Left colon (tissue), 2 donors: Measurements from ENCODE around the gene IFI35. TPM values are rescaled to one million over a fixed set of nuclear protein-coding genes. Genes with fewer than 3 reads are reported as not detected.
"Not testable (repeated sequence)": the region's sequence is repeated elsewhere in the genome, so short reads cannot be mapped to it uniquely, and the experiment has no call there.

ENCODE experiments used
- ATAC-seq: fragments of 200-7000 bp; cut with Tn5 transposase; one replicate; pipeline ENCODE4 v1.9.1; 2020; ENCODE audit warnings: mild to moderate bottlenecking, moderate library complexity
- DNase-seq, 2 donors: peaks; one replicate each; pipeline ENCODE4 v3.0.0-alpha.2; 2020
- intact Hi-C, 2 donors: fragments of 100-400 bp; cut with DNase I in 1 of 2; cut with micrococcal nuclease in 1 of 2; formaldehyde crosslinking; loops; one replicate each; pipeline versions ENCODE4 v1.11.2 to v1.14.0; 2022; cut with DNase I, micrococcal nuclease
- total RNA-seq, 2 donors: library from RNA; stranded (reverse); fragmentation: NEBNext Ultra II Directional; extraction: Animal tissue kit (Norgen Biotek cat#: 25700); gene quantifications; one replicate each; pipeline ENCODE4 v1.2.1, GENCODE V29; 2021
- donor health status: DM: no; HTN: no; CAD: no.
- donor health status: DM: yes; HTN: yes; CAD: no.

Gene IFI35
- total RNA-seq, 2 donors from 2014 or later = 33.6 to 51.6 TPM

DNA sequence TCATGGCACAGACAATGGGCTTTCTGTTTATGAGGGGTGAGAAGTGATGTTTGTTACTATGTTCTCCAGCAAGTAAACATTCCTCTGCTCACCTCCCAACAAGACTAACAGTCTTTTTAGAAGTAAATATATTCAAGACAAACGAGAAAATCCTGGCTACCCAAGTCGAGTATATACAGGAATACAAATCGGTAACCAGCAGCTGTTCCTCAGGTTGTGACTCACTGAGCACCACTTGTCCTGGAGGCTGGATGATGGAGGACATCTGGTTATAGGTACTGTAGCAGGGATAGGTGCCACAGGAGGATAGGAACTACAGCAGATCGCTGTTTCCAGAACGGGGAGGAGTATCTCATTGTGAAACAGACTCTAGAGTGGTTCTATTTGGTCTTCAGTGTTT, 13.7 kb upstream of the IFI35 start:
- DNase-seq (no peak), ATAC-seq (no peak)
- intact Hi-C loops = no loop called here

DNA sequence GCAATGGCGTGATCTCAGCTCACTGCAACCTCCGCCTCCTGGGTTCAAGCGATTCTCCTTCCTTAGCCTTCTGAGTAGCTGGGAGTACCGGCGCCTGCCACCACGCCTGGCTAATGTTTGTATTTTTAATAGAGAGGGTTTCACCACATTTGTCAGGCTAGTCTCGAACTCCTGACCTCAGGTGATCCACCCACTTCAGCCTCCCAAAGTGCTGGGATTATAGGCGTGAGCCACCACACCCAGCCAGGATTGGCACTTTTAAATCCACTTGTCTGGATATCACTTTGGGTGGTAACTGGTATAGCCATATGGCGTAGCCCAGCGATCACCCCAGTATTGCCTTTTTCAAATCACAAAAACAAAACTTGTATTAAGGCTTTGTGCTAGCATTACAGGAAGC, 12.7 kb upstream of the IFI35 start:
- intact Hi-C loops, DNase-seq, ATAC-seq: not testable (repeated sequence)

GRCh38 chr17:42997390-42997983, 9.1 kb upstream of the IFI35 start:
- ATAC-seq = no peak
- intact Hi-C loops = no loop called here
- DNase-seq = no peak

DNA sequence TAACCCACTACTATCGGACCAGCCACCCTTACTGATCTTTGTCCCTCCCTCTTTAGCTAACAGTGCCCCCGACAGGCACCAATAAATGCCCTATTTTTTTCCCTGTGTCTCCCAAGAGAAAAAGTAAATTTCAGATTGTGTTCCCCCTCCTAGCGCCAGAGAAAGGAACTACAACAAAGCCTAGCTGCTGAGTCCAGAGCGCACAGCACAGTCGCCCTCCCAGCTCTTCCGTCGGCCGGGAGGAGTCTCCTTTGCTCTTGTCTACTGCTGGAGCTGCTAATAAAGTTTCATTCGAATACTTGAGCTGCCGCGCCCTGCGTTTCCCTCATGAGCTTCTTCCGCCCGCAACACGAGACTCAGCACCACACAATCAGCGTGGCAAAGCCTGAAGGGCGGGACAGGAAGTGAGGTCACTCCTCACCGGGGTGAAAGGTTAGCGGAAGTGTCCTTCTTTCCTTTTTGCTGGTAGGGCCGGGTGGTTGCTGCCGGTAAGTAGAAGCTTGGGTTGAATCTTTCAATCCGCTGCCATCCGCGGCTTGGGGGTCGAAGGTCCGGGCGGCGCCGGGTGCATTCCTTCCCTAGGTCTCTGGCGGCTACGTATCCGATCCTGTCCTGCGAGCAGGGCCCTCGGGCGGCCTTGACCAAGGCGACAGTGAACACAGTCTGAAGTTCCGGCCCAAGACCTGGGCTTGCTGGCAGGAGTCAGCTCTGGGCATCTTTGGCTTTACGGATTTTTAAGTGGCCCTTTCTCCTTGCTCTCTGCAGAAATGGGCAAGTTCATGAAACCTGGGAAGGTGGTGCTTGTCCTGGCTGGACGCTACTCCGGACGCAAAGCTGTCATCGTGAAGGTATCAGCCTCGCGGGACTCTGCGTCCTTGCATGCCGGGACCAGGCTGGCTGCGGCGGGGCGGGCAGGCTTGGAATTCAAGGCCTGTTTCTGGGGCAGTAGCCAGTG, 8.3 kb upstream of the IFI35 start, which contains the start of gene RPL27:
RPL27 (plus strand) TSS at position 436 of the 955 bp plus-strand sequence; CDS start at position 768, 332 bp downstream.
- peak; percentile 97 to 99 for DNase-seq
- intact Hi-C loops = no loop called here
- ATAC-seq = peak; percentile 94

DNA sequence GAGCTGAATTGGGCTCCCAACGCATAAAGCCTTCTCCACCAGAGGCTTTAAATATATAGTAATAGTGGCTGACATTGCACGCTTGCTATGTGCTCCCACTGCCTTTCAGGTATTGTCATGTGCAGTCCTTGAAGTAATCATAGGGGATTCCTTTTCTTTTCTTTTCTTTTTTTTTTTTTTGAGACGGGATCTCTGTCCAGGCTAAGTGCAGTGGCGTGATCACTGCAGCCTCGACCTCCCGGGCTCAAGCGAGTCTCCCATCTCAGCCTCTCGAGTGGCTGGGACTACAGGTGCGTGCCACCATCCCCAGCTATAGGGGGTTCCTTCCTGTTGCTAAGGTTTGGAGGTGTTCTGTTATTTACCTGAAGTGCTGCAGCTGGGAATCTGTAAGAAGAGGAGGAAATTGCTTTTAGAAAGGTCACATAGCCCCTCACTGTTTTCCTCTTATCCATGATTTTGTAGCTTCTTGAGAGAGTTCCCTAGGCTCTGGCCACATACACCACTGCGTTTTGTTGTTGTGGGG, 7.5 kb upstream of the IFI35 start:
- ATAC-seq (no peak), DNase-seq (no peak)
- intact Hi-C loops = no loop called here

DNA sequence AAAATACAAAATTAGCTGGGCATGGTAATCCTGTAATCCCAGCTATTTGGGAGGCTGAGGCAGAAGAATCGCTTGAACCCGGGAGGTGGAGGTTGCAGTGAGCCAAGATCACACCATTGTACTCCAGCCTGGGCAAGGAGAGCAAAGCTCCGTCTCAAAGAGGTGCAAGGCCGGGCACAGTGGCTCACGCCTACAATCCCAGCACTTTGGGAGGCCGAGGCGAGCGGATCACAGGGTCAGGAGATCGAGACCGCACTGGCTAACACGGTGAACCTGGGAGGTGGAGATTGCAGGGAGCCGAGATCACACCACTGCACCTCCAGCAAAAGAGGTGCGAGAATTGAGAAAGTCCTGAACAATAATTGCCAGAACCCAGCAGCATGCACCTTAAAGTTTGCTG, 5.7 kb upstream of the IFI35 start:
- ATAC-seq, DNase-seq, intact Hi-C loops: not testable (repeated sequence)

GRCh38 chr17:43003542-43004172, 2.9 kb upstream of the IFI35 start:
- intact Hi-C loops = no loop called here
- ATAC-seq (no peak), DNase-seq (no peak)

DNA sequence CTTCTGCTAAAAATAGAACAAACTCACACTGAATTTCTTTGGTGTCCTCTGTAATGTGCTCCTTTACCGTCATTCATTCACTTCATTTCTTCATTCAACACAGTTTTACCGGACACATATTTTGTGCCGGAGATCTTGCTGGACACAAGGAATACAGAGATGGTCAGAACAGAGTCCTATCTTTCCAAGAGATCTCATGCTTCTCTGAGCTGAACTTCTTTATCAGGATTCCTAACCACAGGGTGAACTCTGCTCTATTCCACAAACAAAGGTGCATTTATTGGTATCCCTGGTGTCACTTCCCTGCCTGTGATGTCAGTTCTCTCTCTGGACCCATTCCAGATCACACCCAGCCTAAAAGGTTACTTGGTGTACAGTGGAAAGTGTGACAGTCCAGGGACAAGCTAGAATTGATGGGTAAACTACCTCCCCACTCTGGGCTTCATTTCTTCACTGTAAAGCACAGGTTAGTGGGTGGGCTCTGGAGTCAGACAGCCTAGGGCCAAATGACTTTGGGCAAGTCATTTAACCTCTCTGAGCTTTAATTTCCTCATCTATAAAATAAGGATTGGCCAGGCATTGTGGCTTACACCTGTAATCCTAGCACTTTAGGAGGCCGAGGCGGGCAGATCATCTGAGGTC, 4.2 kb downstream of the IFI35 start:
- ATAC-seq (peak; percentile 84), DNase-seq (peak; percentile 54 to 78)
- intact Hi-C loops = no loop called here

- no peak for ATAC-seq
- DNase-seq = peak in 1 of 2 donors; percentile 29
- intact Hi-C loops = no loop called here
These were observed 5.3 kb downstream of the IFI35 start for GRCh38 chr17:43011728-43012472.

DNA sequence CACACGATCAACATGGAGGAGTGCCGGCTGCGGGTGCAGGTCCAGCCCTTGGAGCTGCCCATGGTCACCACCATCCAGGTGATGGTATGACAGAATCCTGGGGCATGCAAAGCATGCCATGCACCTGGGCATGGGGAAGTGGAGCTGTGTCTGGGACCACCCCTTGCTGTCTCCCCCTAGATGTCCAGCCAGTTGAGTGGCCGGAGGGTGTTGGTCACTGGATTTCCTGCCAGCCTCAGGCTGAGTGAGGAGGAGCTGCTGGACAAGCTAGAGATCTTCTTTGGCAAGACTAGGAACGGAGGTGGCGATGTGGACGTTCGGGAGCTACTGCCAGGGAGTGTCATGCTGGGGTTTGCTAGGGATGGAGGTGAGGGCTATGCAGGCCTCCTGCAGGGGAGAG, 6.7 kb downstream of the IFI35 start:
- DNase-seq (no peak), ATAC-seq (no peak)
- intact Hi-C loops = no loop called here

DNA sequence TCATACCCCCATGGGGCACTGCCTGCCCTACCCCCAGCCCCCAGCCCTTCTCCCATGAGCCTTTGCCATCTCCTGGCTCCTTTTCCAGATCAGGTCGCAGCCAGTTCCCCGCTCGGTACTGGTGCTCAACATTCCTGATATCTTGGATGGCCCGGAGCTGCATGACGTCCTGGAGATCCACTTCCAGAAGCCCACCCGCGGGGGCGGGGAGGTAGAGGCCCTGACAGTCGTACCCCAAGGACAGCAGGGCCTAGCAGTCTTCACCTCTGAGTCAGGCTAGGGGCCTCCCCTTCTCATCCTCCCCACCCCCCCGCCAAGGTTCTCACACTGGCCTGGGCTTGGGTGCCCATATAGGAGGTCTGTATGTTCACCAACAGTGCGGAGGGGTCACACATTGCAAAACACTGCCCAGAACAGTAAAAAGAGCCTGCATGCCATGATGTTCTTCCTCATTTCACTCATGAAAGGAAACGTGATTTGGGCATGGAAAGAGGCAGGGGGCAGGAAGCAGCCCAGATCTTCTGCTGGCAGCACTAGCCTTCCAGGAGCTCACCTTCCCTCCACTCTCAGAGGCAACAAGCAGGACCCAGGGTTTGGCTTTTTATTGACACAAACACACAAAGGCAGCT, 7.5 kb downstream of the IFI35 start:
- ATAC-seq (no peak), DNase-seq (peak in 1 of 2 donors; percentile 28)
- intact Hi-C loops = no loop called here

DNA sequence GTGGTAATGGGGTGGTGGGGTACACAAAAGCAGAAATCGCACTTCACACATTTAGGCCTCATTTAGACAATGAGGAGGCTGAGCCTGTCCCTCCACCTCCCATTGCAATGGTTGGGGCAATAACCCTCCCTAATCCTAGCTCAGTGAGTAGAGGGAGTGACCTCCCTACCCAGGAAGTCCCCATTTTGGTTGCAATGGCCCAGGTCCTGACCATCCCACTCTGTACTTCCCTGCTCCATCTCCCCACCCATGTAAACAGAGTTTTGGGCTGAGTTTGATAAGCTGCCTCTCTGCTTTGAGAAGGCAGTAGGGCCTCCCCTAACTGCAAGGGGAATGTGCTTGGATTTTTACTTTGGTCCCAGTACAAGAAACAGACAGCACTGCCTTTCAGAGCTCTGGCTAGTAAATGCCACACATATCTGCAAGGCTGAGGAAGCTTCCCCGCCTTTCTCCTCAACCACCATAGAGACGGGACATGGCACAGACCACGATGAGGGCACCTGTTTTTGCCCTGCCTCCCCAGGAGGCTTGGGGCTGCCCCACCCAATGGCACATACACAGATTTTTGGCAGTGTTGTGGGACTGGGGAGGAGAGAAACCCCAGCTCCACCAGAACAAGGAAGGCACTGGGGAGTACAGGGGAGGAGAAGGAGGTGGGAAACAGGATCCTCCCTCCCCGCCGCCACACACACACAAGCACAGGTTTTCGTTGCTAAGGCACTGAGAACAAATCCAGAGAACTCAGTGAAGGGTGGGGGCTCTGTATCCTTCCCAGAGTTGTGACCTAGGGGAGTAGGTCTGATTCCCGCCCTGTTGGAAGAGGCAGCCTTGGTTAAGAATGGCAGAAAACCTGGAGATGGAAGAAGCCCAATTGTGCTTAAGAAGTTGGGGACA, 8.3 kb downstream of the IFI35 start:
- no peak for ATAC-seq
- no peak for DNase-seq
- intact Hi-C loops = no loop called here

DNA sequence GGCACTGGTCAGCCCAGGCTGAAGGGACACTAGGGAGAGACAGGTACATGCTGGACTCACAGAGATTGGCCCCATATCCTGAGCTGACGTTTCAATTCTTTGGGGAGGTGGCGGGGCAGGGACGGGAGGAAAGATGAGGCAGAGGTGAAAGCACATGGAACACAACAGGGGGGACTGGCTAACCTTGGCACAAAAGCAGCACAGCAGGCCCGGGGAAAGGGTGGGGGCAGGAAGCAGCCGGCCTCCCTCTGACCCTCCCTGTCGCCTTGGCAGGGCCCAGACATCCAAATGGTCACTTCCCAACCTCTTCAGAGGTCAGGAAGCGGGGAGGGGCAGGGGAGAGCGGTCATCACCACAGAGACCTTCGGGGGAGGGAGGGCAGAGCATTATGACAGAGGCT, 9.0 kb downstream of the IFI35 start:
- ATAC-seq = no peak
- intact Hi-C loops = no loop called here
- DNase-seq = no peak

DNA sequence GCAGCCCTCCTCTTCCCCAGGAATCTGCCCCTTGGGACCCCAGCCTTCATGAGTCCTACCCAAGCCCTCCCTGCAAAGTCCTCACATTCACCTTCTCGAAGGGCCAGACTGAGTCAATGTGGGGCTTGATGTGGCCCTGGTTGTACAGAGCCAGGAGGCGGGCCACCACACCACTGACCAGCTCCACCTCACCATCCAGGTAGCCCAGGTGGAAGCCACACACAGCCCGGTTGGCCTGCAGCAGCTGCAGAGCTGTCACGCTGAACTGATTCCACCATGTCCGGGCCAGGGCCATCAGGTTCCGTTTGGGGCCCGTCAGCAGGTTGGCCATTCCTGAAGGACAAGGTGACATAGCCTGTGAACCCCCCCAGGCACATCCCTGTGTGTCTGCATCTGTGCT, 9.6 kb downstream of the IFI35 start:
- intact Hi-C loops = no loop called here
- ATAC-seq = no peak
- DNase-seq = no peak

DNA sequence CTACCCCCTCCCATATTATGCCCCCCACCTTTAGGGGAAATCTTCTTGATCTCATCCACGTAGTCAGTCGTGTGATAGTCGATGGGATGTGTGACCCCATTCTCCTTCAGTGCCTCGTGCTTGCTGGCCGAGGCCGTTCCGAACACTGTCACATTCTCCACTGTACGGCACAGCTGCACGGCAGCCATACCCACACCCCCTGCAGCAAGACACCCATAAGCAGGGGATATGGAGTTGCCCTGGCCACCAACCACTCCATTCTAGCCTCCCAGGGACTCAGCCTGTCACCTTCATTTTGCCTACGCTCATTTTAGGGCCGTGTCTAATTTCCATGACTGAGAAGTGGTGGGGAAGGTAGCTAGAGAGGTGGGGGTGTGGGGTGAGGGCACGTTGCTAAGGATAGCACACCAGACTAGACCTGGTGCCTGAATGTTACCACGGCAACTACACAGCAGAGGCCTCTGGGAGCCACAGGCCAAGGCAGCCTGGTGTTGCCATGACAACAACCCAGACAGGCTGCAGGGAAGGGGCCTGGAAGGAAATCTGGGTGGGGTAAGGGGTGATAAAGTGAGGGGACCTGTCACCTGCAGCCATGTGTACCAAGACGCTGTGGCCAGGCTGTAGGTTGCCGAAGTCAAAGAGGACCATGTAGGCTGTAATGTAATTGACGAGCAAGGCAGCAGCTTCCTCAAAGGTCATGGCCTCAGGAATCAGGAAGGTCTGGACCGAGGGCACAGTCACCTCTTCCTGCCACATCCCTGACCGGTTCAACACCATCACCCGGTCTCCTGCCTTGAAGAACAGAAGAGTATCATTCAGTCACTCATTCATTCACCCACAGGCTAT, 11.6 kb downstream of the IFI35 start:
- no peak for ATAC-seq
- intact Hi-C loops = no loop called here
- no peak for DNase-seq

- ATAC-seq (no peak), DNase-seq (no peak)
- intact Hi-C loops = no loop called here
These were observed 12.3 kb downstream of the IFI35 start for GRCh38 chr17:43018932-43019331.
